Panc1 (cell line): ENCODE measurements around the gene BHMT2. TPM values are rescaled to one million over a fixed set of nuclear protein-coding genes. Genes with fewer than 3 reads are reported as not detected.

Experiments used
- ATAC-seq: fragments of 200-7000 bp; cut with Tn5 transposase; 2 replicates; pipeline ENCODE4 v1.9.1; 2020; ENCODE audit warnings: mild to moderate bottlenecking, moderate library complexity
- BruUV-seq: library from RNA; stranded (reverse); fragments of 400-500 nt; replicated peaks from 2 replicates; lab custom pipeline; 2021; lab: Mats Ljungman, UMichigan
- CTCF ChIA-PET: fragments of 300-600 bp; sonication (Branson Sonifier 250); formaldehyde crosslinking; loops from one replicate; lab custom pipeline; 2022; ENCODE audit warnings: antibody characterized with exemption; lab: Charles Lee
- POLR2A ChIA-PET: fragments of 300-600 bp; sonication (Branson Sonifier 250); formaldehyde crosslinking; loops from one replicate; lab custom pipeline; 2022; ENCODE audit warnings: antibody characterized with exemption; lab: Charles Lee
- DNase-seq: peaks from one replicate; pipeline ENCODE4 v3.0.0-alpha.2; 2010; ENCODE audit warnings: low read depth, low spot score
- H3K27ac ChIP-seq: 2 replicates; pipeline ENCODE4 v1.5.1; 2011; ENCODE audit warnings: mild to moderate bottlenecking, low read length, inconsistent platforms
- H3K27me3 ChIP-seq: fragments of 200-500 bp; sonication (Bioruptor generic); 2 replicates; pipeline ENCODE4 v1.6.0; 2014; ENCODE audit warnings: low read length, inconsistent platforms; ENCODE audit not compliant: control insufficient read depth, insufficient read depth
- H3K36me3 ChIP-seq: fragments of 200-500 bp; sonication (Bioruptor generic); 2 replicates; pipeline ENCODE4 v1.5.1; 2014; ENCODE audit warnings: inconsistent platforms, mild to moderate bottlenecking, low read length, moderate library complexity; ENCODE audit not compliant: control insufficient read depth, insufficient read depth
- H3K4me1 ChIP-seq: 2 replicates; pipeline ENCODE4 v1.5.1; 2011; ENCODE audit warnings: inconsistent platforms, mild to moderate bottlenecking, low read length, moderate library complexity; ENCODE audit not compliant: control insufficient read depth, insufficient read depth
- H3K4me3 ChIP-seq, 2 experiments: 2 replicates each; pipeline ENCODE4 v1.5.1; 2011 to 2012; ENCODE audit warnings: low read depth in 2 of 2, low read length in 2 of 2, mild to moderate bottlenecking in 2 of 2, inconsistent platforms in 1 of 2, moderate library complexity in 1 of 2
- H3K9me3 ChIP-seq: fragments of 200-500 bp; sonication (Bioruptor generic); 2 replicates; pipeline ENCODE4 v1.5.1; 2014; ENCODE audit warnings: low read depth, mild to moderate bottlenecking, inconsistent platforms, low read length, moderate library complexity; ENCODE audit not compliant: control insufficient read depth, insufficient read depth
- CTCF ChIP-seq: fragments of 450-650 bp; IDR thresholded peaks from 2 replicates; pipeline ENCODE4 v1.5.1; 2017; ENCODE audit warnings: mild to moderate bottlenecking
- POLR2AphosphoS5 ChIP-seq: IDR thresholded peaks from 2 replicates; pipeline ENCODE4 v1.6.1; 2012; ENCODE audit warnings: mild to moderate bottlenecking, low read depth, low read length, moderate library complexity
- REST ChIP-seq, 2 experiments: IDR thresholded peaks; 2 replicates each; pipeline ENCODE4 v1.6.1; 2011 to 2012; ENCODE audit warnings: low read depth in 2 of 2, control low read depth in 1 of 2, low read length in 1 of 2, mild to moderate bottlenecking in 1 of 2, moderate library complexity in 1 of 2; ENCODE audit not compliant: insufficient read depth in 1 of 2
- SIN3A ChIP-seq: IDR thresholded peaks from 2 replicates; pipeline ENCODE4 v1.6.1; 2012; ENCODE audit warnings: low read depth, mild to moderate bottlenecking, low read length, moderate library complexity, borderline replicate concordance; ENCODE audit not compliant: insufficient read depth
- TCF7L2 ChIP-seq: IDR thresholded peaks from 2 replicates; pipeline ENCODE4 v1.6.1; 2011; ENCODE audit warnings: mild to moderate bottlenecking, low read depth, low read length, inconsistent platforms
- in situ Hi-C: cut with HindIII; loops from 2 replicates; pipeline ENCODE4 v1.10.0; 2016; ENCODE audit warnings: low sequenced_read_pairs, low pct_unique_long_range_greater_than_20kb
- intact Hi-C: fragments of 100-400 bp; cut with micrococcal nuclease; formaldehyde crosslinking; loops from one replicate; pipeline ENCODE4 v1.10.0; 2022; ENCODE audit not compliant: unreplicated experiment
- total RNA-seq: library from RNA; stranded (reverse); gene quantifications from one replicate; pipeline ENCODE4 v1.2.1, GENCODE V29; 2021; ENCODE audit not compliant: unreplicated experiment

Gene BHMT2
- total RNA-seq, 1 experiment from 2014 or later: not detected

DNA sequence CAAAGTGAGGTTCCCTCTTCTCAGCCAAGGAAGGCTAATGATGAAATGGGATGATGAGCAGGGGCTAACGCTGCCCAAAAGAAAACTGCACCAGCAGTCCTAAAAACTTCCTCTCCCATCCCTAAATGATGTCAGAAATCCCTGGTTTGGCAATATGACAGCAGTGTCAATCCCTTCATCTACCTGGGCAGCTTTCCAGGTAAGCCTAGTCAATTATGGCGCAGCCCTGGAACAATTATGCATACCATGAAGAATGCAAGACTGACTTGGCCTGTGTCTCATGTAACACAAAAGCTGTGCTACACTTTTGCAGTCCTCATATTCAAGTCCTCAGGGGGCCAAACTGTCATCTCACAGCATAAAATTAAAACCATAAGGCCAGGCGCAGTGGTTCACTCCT lies 7.1 kb upstream of the BHMT2 start:
- no peak for DNase-seq
- ChIA-PET CTCF (no interaction called here), POLR2A (no interaction called here)
- no peaks in the 10 kb centered on the region for H3K4me1 ChIP-seq
- H3K36me3 ChIP-seq: no peaks in the 10 kb centered on the region
- intact Hi-C loops: no loop called here
- H3K4me3 ChIP-seq: no peak overlapping the region
- no peak for ATAC-seq
- in situ Hi-C loops: no loop called here
- no peaks in the 10 kb centered on the region for H3K9me3 ChIP-seq
- TF ChIP-seq REST (IDR thresholded peaks at IDR 0.05; ENCODE audit: insufficient read depth in 1 of 2, low read depth in 2 of 2, low read length in 1 of 2): no peak
- TF ChIP-seq SIN3A: no peak
- TF ChIP-seq TCF7L2: no peak
- H3K27me3 ChIP-seq: peaks cover 10% of the 10 kb centered on the region
- H3K27ac ChIP-seq: no peak overlapping the region
- no TSS peak for BruUV-seq

- intact Hi-C loops: no loop called here
- TF ChIP-seq TCF7L2 (no peak), CTCF (no peak), SIN3A (no peak), REST (IDR thresholded peaks at IDR 0.05; ENCODE audit: insufficient read depth in 1 of 2, low read depth in 2 of 2, low read length in 1 of 2) (no peak), POLR2AphosphoS5 (no peak)
- DNase-seq (no peak), ATAC-seq (no peak)
- Histone ChIP-seq H3K27ac (no peak overlapping the region), H3K4me1 (no peaks in the 10 kb centered on the region), H3K36me3 (no peaks in the 10 kb centered on the region), H3K9me3 (no peaks in the 10 kb centered on the region), H3K4me3 (no peak overlapping the region), H3K27me3 (peaks cover 7% of the 10 kb centered on the region)
- BruUV-seq: no TSS peak
- in situ Hi-C loops: no loop called here
- ChIA-PET POLR2A (no interaction called here), CTCF (no interaction called here)
These were observed 742 bp downstream of the BHMT2 start for GRCh38 chr5:79070350-79070667.
